C4-2B (cell line): Measurements from ENCODE around the gene CEL.

Experiments
- CTCF ChIP-seq: fragments of 450-650 bp; conservative IDR thresholded peaks from 2 replicates; pipeline ENCODE4 v1.5.1; 2017; ENCODE audit warnings: mild to moderate bottlenecking
- ZFX ChIP-seq: fragments of 450-650 bp; IDR thresholded peaks from 2 replicates; pipeline ENCODE4 v1.6.1; 2017

- TF ChIP-seq CTCF: no peak
- no peak for TF ChIP-seq ZFX
Measured at GRCh38 chr9:133099726-133100505, 38.1 kb downstream of the CEL start.
